GM19351 (cell line): ENCODE data around the gene PNP.
A peak's percentile ranks its signal among the peaks of the same experiment; 100 is the strongest.

Experiments
- ATAC-seq: cut with Tn5 transposase; IDR thresholded peaks from one replicate; pipeline ENCODE4 v1.9.1; 2021; ENCODE audit warnings: mild to moderate bottlenecking, moderate library complexity; ENCODE audit not compliant: unreplicated experiment

The PNP gene

DNA sequence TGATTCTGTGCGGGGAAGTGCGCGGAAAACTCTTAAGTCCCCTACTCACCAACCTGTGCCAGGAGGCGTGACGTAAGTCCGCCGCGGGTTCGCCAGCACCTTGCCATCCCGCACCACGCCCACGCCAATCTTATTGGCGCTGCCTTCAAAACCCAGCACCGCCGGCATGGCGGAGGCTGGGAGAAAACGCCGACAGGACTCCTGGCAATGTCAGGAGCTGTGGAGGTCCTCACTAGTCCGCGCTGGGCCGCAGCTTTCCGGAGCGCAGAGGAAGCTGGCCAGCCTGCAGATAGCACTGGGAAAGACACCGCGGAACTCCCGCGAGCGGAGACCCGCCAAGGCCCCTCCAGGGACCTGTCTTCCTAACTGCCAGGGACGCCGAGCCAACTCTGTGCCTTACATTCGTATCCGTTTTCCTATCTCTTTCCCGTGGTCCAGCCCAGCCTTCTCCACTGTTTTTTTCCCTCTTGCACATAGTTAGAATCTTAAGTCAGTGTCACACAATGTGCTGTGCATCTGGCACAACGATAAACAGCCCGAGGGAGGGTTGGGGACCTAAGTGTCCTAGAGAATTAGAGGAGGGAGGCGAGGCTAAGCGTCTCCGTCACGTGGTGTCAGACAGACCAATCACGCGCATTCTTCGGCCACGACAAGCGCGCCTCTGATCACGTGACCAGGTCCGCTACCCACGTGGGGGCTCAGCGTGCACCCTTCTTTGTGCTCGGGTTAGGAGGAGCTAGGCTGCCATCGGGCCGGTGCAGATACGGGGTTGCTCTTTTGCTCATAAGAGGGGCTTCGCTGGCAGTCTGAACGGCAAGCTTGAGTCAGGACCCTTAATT, 14.5 kb upstream of the PNP start, which contains the start of the genes APEX1 and OSGEP:
APEX1 (plus strand) TSS at position 711 of the 839 bp plus-strand sequence. CDS start 420 bp downstream, outside the sequence.
OSGEP (minus strand) TSS at position 297 of the 839 bp plus-strand sequence; CDS start at position 168, 129 bp downstream.
- peak; percentile 82 for ATAC-seq

GRCh38 chr14:20455355-20456300, 13.6 kb upstream of the PNP start:
- peak; percentile 50 for ATAC-seq

GRCh38 chr14:20456971-20457370, 12.2 kb upstream of the PNP start:
- ATAC-seq = no peak

DNA sequence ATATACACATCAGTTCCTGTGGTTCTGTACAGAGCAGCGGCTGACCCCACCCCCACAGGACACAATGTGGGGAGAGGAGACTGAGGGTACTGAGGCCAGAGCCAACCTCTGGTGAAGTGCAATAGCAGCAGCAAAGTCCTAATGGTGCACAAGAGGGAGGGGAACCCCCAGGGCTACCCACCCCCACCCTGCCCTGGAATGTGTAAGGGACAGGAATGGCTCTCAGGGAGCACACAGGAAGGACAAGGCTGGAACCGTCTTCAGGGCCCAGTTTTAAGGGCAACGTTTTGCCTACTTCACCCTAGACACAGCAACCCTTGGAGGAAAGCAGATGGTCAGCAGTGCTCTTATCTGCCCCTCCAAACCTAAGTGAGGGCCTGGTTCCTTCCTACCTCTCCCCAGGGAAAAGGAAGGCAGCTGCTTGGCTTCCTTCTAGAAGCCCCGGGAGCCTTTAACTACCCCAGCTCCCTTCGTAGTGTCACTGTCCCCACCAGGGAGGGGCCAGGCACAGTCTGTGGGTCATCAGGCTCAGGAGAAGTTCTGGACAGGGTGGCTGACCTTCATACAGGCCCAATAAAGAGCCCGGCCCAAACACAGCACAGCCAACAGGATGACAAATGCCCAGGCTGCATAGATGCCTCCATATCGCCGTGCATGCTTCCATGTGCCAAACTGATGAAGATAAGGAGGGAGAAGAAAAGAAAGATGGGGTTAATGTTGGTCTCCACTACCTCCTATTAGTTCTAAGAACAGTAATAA, 11.0 kb upstream of the PNP start:
- ATAC-seq = no peak

GRCh38 chr14:20460458-20461224, 8.6 kb upstream of the PNP start:
- ATAC-seq = peak; percentile 4

GRCh38 chr14:20461225-20462141, 7.7 kb upstream of the PNP start, which contains the start of gene PIP4P1:
TSS of gene PIP4P1 (minus strand) at chr14:20461434. CDS start at chr14:20461325, 109 bp downstream.
- peak; percentile 91 for ATAC-seq

- no peak for ATAC-seq
Observed at GRCh38 chr14:20468764-20469241, 403 bp upstream of the PNP start.

DNA sequence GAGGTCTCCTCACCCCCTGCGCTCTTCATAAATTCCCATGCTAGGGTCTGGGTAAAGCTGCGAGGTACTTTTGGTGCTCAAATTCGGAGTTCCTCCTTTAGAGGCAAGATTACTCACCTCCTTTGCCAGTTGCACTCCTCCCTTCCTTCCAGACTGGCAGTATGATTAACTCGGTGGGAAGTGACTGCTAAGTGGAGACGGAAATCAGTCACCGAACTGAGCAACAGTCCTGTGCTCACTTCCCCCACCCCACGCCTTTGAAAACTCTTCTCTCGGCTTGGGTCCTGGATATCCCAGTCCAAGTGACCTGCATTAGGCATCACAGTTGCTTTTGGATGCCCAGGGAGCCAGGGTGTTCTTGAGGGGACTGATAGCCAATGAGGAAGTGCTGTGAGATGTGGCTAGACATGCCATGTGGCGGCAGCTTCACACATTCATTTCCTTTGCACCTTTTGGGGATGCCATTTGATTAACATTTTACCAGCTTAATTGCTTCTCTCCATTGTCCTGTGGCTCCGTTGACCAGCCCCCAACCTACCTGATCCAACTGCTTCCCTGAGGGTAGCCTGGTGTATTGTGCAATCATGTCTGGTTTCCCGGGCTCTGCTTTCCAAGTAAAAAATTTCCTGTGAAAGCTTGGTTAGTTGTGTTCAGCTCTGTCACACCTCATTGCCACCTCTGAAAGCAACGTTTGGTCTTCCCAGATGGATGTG, 840 bp downstream of the PNP start:
- peak; percentile 36 for ATAC-seq

- no peak for ATAC-seq
Observed at GRCh38 chr14:20470603-20470901, 1.3 kb downstream of the PNP start.

GRCh38 chr14:20472536-20473169, 3.4 kb downstream of the PNP start:
- ATAC-seq = no peak

- ATAC-seq = no peak
Observed at GRCh38 chr14:20476776-20477175, 7.6 kb downstream of the PNP start.

GRCh38 chr14:20477211-20477876, 8.1 kb downstream of the PNP start:
- ATAC-seq = no peak

DNA sequence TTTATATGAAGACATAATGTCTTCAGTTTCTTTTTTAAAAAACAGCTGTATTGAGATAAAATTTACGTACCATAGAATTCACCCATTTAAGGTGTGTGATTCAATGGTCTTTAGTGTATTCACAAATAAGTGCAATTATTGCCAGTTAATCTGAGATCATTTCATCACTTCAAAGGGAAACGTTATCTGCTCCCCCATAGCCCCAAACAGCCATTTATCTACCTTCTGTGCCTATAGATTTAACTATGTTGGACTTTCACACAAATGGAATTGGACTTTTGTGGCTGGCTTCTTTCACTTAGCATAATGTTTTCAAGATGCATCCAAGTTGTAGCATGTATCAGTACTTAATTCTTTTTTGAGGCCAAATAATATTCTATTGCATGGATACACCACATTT, 9.7 kb downstream of the PNP start:
- ATAC-seq = no peak

GRCh38 chr14:20482382-20482781, 13.2 kb downstream of the PNP start:
- ATAC-seq = no peak

DNA sequence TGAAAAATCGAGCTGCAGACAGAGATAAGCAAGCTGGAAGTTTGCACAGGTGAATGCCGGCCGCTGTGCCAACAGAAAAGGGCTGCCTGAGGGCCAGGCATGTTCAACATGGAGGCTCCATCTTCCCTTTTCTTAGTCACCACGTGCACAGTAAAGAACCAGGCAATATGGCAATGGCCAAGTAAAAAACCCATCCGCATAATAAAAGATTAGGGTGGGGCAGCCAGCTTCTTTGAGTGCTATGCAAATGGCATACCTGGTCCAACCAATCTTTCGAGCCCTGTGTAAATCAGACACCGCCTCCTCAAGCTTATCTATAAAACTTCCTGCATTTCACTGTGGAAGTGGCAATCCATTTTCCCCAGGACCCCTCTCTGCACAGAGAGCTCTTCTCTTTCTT, 16.7 kb downstream of the PNP start:
- ATAC-seq = no peak

DNA sequence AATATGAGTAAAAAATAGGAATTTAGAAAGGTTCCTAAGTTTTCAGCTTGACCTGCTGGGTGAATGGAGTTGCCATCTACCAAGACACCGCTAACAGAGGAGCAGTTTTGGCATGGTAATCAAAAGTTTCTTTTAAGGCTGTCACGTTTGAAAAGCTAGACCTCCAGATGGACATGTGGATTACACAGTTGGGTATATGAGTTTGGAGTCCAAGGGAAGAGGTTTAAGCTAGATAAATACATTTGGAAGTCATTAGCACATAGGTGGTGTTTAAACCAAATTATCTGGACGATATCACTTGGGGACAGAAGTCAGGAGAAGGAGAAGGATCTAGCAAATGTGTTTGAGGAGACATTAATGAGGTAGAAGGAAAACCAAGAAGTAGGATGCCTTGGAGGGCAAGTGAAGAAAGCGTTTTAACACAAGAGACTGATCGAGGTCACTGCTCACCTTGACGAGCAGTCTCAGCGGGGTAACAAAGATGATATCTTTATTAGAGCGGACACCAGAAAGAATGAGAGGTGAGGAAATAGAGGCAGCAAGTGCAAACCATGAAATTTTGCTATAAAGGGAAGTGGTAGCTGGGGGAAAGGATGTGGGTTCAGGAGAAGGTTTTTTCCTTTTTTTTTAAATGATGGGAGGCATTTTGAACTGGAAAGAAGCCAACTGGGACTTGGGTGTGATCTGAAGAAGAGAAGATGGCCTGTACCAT, 17.6 kb downstream of the PNP start:
- no peak for ATAC-seq

DNA sequence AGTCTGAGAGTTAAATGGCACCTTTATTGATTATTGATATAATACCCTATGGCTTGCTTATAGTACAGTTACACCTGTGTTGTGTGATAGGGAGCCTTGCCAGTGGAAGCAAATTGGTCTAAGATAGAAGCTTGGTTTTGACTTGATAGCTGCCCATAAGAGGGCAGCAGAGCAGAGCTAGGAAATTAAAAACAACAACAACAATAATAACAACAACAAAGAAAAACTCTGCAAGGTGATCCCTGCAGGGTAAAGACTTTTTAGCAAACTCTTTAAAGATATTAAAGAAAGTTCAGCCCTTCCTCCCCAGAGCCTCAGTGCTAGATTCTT, 18.2 kb downstream of the PNP start:
- ATAC-seq = no peak
